T-cell (primary cell): ENCODE measurements around the gene ID3. TPM values are rescaled to one million over a fixed set of nuclear protein-coding genes. Genes with fewer than 3 reads are reported as not detected.

Experiments used
- ATAC-seq, 4 experiments: fragments of 200-7000 bp in 3 of 4; fragments of 150-1000 bp in 1 of 4; cut with Tn5 transposase; replicated peaks in 1 of 4; 1 replicate in 3 of 4; 2 replicates in 1 of 4; pipeline ENCODE4 v1.10.0; 2021; ENCODE audit warnings: moderate library complexity in 3 of 4, mild to moderate bottlenecking in 2 of 4, moderate number of reproducible peaks in 1 of 4
- CTCF ChIA-PET, 2 donors: fragments of 300-600 bp; sonication (Branson Sonifier 250); formaldehyde crosslinking; loops; one replicate each; lab custom pipeline; 2022; ENCODE audit warnings: antibody characterized with exemption in 2 of 2; lab: Charles Lee
- POLR2A ChIA-PET, 2 donors: fragments of 300-600 bp; sonication (Branson Sonifier 250); formaldehyde crosslinking; loops; one replicate each; lab custom pipeline; 2022; ENCODE audit warnings: antibody characterized with exemption in 2 of 2; lab: Charles Lee
- DNase-seq, 35 experiments: peaks; one replicate each; pipeline versions ENCODE4 v3.0.0 to v3.0.0-alpha.2; 2013 to 2023
- H3K27ac ChIP-seq: one replicate; pipeline ENCODE4 v1.5.1; 2013; ENCODE audit warnings: low read length
- H3K27me3 ChIP-seq, 2 experiments: replicated peaks in 1 of 2; 1 replicate in 1 of 2; 2 replicates in 1 of 2; pipeline versions ENCODE4 v1.6.1 to v1.7.0; 2013; ENCODE audit warnings: low read length in 1 of 2, mixed read lengths in 1 of 2; ENCODE audit not compliant: control insufficient read depth in 2 of 2, insufficient read depth in 2 of 2; ENCODE audit errors: extremely low read depth in 1 of 2
- H3K36me3 ChIP-seq, 2 donors: 1 replicate in 1 of 2; 2 replicates in 1 of 2; pipeline versions ENCODE4 v1.6.1 to v1.7.0; 2013; ENCODE audit warnings: low read length in 1 of 2; ENCODE audit not compliant: control insufficient read depth in 2 of 2, insufficient read depth in 1 of 2; ENCODE audit errors: extremely low read depth in 1 of 2
- H3K4me1 ChIP-seq, 2 experiments: 1 replicate in 1 of 2; 2 replicates in 1 of 2; pipeline versions ENCODE4 v1.6.1 to v1.7.0; 2013; ENCODE audit warnings: low read length in 2 of 2, mixed read lengths in 1 of 2; ENCODE audit not compliant: insufficient read depth in 2 of 2, control insufficient read depth in 1 of 2; ENCODE audit errors: extremely low read depth in 1 of 2
- H3K4me3 ChIP-seq, 2 donors: 1 replicate in 1 of 2; 2 replicates in 1 of 2; pipeline versions ENCODE4 v1.5.1 to v1.7.0; 2013; ENCODE audit warnings: mild to moderate bottlenecking in 2 of 2, low read length in 1 of 2, moderate library complexity in 1 of 2; ENCODE audit not compliant: control insufficient read depth in 1 of 2; ENCODE audit errors: extremely low read depth in 1 of 2
- H3K9me3 ChIP-seq: 2 replicates; pipeline ENCODE4 v1.7.0; 2013
- H3K27ac Mint-ChIP-seq, 2 donors: one replicate each; pipeline ENCODE4 v1.8.0; 2020 to 2021; ENCODE audit warnings: mild to moderate bottlenecking in 2 of 2, mixed read lengths in 2 of 2
- H3K27me3 Mint-ChIP-seq, 2 donors: one replicate each; pipeline ENCODE4 v1.8.0; 2021 to 2022; ENCODE audit warnings: mixed read lengths in 2 of 2
- H3K36me3 Mint-ChIP-seq: one replicate; pipeline ENCODE4 v1.8.0; 2021; ENCODE audit warnings: mixed read lengths
- H3K4me1 Mint-ChIP-seq, 3 donors: one replicate each; pipeline ENCODE4 v1.8.0; 2020 to 2022; ENCODE audit warnings: mixed read lengths in 3 of 3, mild to moderate bottlenecking in 1 of 3
- H3K4me3 Mint-ChIP-seq, 3 donors: one replicate each; pipeline ENCODE4 v1.8.0; 2020 to 2022; ENCODE audit warnings: mild to moderate bottlenecking in 3 of 3, mixed read lengths in 3 of 3, moderate library complexity in 3 of 3
- H3K9me3 Mint-ChIP-seq, 3 donors: one replicate each; pipeline ENCODE4 v1.8.0; 2020 to 2022; ENCODE audit warnings: mixed read lengths in 3 of 3
- WGBS: methylation state at CpG from one replicate; pipeline ENCODE4 v1.1.5; 2013; ENCODE audit warnings: missing lambda C conversion rate; ENCODE audit not compliant: insufficient coverage; 5-methylcytosine and 5-hydroxymethylcytosine counted together
- total RNA-seq, 35 experiments: library from RNA in 6 of 35; stranded (reverse) in 6 of 35; fragments of 120-200 nt in 1 of 35; gene quantifications; one replicate each; pipeline versions ENCODE4 v1.2.1 to v1.2.4 and lab custom pipeline; 2013 to 2026

The ID3 gene
- total RNA-seq, 5 donors from 2014 or later (not counting 1 experiment from before 2014, with no cell fraction given): 20.7 to 99.7 (median 81.3) TPM

DNA sequence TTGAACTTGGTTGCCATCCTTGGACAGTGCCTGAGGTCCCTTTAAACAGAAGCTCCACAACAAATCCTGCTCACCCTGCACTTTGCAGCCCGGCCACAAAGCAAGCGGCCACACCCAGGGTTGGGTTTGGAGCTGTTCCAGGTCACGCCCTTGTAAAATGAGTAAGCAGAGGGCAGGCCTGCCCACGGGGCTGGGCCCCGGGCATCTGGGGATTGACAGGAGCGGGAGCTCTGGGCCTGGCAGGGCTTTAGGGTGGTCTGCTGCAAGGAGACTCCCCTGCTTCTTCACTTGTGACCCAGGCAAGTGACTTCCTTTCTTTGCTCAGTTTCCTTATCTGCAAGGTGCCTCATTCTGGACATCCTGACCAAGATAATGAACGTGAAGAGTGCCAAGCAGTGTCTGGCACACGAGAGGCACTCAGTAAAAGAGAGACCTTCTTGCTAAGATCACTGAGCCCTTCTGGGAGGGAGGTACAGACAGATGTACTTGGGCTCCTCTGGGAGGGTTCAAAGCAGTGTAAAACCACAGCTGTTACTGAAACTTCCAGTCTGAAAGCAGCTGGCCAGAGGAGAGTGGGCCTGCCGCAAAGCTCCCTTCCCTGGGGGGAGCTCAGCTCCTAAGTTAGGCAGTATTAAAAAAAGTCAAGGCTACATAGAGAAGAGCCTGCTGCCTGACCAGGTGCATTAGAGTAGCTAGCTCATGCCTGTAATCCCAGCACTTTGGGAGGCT is 30.9 kb downstream of the ID3 start:
- DNase-seq (peak; percentile 38 to 87 (median 66)), ATAC-seq (peak; percentile 63 to 80 (median 78))
- Mint-ChIP-seq H3K9me3 (no peaks in the 10 kb centered on the region), H3K4me1 (peaks cover 79 to 93% (median 82%) of the 10 kb centered on the region in 3 donors), H3K27me3 (no peaks in the 10 kb centered on the region), H3K4me3 (peak overlapping the region; percentile 64 to 90 (median 76)), H3K27ac (peak overlapping the region; percentile 95 to 99), H3K36me3 (no peaks in the 10 kb centered on the region)
- H3K27ac ChIP-seq: peak overlapping the region; percentile 77
- 0% methylated on average over 5 of the region's 9 CpGs for WGBS
- H3K4me1 ChIP-seq: peaks cover 51 to 99% of the 10 kb centered on the region in 2 experiments
- H3K4me3 ChIP-seq: peak overlapping the region; percentile 0 to 27
- ChIA-PET POLR2A (interaction anchor here (0.6 to 1.4 kb wide), 3 partner anchors 9 to 251 kb away, joined by 3 to 6 read pairs (median 5); no protein-coding TSS in a partner anchor), CTCF (interaction anchor here (0.5 to 6.6 kb wide), 13 partner anchors 8 to 160 kb away, joined by 3 to 52 read pairs (median 4); no protein-coding TSS in a partner anchor)
- H3K27me3 ChIP-seq: no peaks in the 10 kb centered on the region
- H3K9me3 ChIP-seq: no peaks in the 10 kb centered on the region
- H3K36me3 ChIP-seq: no peaks in the 10 kb centered on the region

DNA sequence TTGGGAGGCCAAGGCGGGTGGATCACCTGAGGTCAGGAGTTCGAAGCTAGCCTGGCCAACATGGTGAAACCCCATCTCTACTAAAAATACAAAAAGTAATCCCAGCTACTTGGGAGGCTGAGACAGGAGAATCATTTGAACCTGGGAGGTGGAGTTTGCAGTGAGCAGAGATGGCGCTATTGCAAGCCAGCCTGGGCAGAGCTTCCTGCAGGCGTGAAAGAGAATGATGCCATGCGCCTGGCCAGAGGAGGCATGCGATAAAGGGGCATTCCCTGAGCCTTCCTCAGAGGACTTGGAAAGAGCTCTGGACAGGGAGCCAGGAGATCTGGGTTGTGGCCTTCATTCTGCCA is 31.4 kb downstream of the ID3 start:
- Histone ChIP-seq H3K4me1 (peaks cover 51 to 95% of the 10 kb centered on the region in 2 experiments), H3K9me3 (no peaks in the 10 kb centered on the region), H3K36me3 (no peaks in the 10 kb centered on the region), H3K27me3 (no peaks in the 10 kb centered on the region), H3K4me3 (peak overlapping the region in 1 of 2 donors; percentile 27), H3K27ac (peak overlapping the region; percentile 77)
- Mint-ChIP-seq H3K27ac (peak overlapping the region; percentile 95 to 99), H3K27me3 (no peaks in the 10 kb centered on the region), H3K36me3 (no peaks in the 10 kb centered on the region), H3K4me3 (peak overlapping the region; percentile 64 to 90 (median 76)), H3K4me1 (peaks cover 74 to 90% (median 78%) of the 10 kb centered on the region in 3 donors), H3K9me3 (no peaks in the 10 kb centered on the region)
- ChIA-PET CTCF (interaction anchor here (0.5 to 6.6 kb wide), 10 partner anchors 9 to 376 kb away, joined by 3 to 52 read pairs (median 4); no protein-coding TSS in a partner anchor), POLR2A (interaction anchor here (0.6 to 1.4 kb wide), 4 partner anchors 8 to 252 kb away, joined by 3 to 6 read pairs (median 4); no protein-coding TSS in a partner anchor)
- ATAC-seq: peak; percentile 21 to 30 (median 25)
- whole genome bisulfite sequencing: 14% methylated on average over 4 of the region's 6 CpGs
- peak in 4 of 35 experiments; percentile 13 to 20 (median 14) for DNase-seq

DNA sequence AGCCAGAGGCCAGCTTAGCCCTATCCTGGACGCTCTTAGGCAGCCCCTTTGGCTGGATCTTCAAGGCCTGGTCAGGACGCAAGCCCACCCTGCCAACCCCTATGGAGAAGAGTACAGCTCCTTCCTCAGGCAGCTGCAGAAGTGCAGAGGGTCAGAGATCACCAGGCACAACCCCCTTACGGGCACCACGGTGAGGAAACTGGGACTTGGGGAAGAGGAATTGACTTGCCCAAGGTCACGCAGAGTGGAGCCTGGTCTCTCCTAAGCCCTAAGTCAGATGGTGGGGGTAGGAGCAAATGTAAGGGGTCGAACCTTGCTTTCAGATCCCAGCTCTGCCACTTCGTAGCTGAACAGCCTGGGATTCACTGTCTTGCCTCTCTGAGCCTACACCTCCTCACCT is 31.9 kb downstream of the ID3 start:
- H3K4me1 Mint-ChIP-seq: peaks cover 69 to 90% (median 79%) of the 10 kb centered on the region in 3 donors
- Histone ChIP-seq H3K36me3 (no peaks in the 10 kb centered on the region), H3K27me3 (no peaks in the 10 kb centered on the region), H3K4me3 (no peak overlapping the region), H3K27ac (peak overlapping the region; percentile 77), H3K4me1 (peaks cover 51 to 92% of the 10 kb centered on the region in 2 experiments), H3K9me3 (no peaks in the 10 kb centered on the region)
- DNase-seq: no peak
- no peaks in the 10 kb centered on the region for H3K36me3 Mint-ChIP-seq
- no peak for ATAC-seq
- WGBS: 90% methylated on average over 5 of the region's 7 CpGs
- H3K27ac Mint-ChIP-seq: peak overlapping the region; percentile 95 to 99
- H3K9me3 Mint-ChIP-seq: no peaks in the 10 kb centered on the region
- POLR2A ChIA-PET: interaction anchor here in 1 of 2 donors (0.6 kb wide), 1 partner anchor 8 kb away, joined by 3 read pairs; no protein-coding TSS in a partner anchor
- peak overlapping the region in 1 of 3 donors; percentile 90 for H3K4me3 Mint-ChIP-seq
- no peaks in the 10 kb centered on the region for H3K27me3 Mint-ChIP-seq
- CTCF ChIA-PET: interaction anchor here in 1 of 2 donors (0.6 to 6.6 kb wide), 5 partner anchors 9 to 376 kb away, joined by 3 to 52 read pairs (median 4); no protein-coding TSS in a partner anchor

DNA sequence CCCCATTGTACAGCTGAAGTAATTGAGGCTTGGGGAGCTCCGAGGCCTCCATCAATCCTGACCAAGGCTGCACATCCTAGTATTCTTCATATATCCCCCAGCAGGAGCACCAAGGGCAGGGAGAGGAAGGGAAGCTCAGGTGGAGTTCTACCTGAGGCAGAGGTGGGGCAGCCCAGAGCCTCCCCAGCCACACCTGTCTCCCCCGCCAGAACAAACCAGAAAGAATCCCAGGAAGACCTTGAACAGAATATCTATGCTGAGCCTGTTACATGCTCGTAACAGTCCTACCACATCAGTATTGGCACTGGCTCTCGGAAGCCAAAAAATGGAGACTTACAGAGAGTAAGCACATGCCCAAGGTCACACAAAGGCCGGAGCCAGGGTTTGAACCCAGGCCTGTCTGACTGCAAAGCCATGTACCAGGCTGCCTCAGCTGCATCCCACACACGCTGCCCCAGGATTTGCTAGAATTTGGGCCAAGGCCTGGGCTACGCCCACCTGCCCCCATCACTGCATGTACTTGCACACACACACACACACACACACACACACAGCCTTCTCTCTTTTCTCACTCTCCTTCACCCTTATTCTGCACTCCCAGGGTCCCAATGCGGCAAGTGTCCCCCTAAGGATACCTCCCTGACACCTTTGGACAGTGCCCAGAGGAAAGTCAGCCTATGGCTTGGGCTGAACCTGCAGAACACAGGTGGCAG is 32.8 kb downstream of the ID3 start:
- Histone ChIP-seq H3K27me3 (no peaks in the 10 kb centered on the region), H3K4me3 (no peak overlapping the region), H3K9me3 (no peaks in the 10 kb centered on the region), H3K4me1 (peaks cover 49 to 83% of the 10 kb centered on the region in 2 experiments), H3K36me3 (no peaks in the 10 kb centered on the region), H3K27ac (peak overlapping the region; percentile 77)
- DNase-seq: no peak
- no peaks in the 10 kb centered on the region for H3K36me3 Mint-ChIP-seq
- peak overlapping the region in 2 of 3 donors; percentile 52 to 90 for H3K4me3 Mint-ChIP-seq
- ChIA-PET CTCF (interaction anchor here in 1 of 2 donors (0.6 to 6.6 kb wide), 4 partner anchors 18 to 161 kb away, joined by 3 to 52 read pairs (median 4); no protein-coding TSS in a partner anchor), POLR2A (no interaction called here)
- H3K9me3 Mint-ChIP-seq: no peaks in the 10 kb centered on the region
- peaks cover 61 to 85% (median 73%) of the 10 kb centered on the region in 3 donors for H3K4me1 Mint-ChIP-seq
- no peak for ATAC-seq
- H3K27me3 Mint-ChIP-seq: no peaks in the 10 kb centered on the region
- WGBS: 91% methylated on average over 7 of the region's 8 CpGs
- peak overlapping the region; percentile 95 to 99 for H3K27ac Mint-ChIP-seq

DNA sequence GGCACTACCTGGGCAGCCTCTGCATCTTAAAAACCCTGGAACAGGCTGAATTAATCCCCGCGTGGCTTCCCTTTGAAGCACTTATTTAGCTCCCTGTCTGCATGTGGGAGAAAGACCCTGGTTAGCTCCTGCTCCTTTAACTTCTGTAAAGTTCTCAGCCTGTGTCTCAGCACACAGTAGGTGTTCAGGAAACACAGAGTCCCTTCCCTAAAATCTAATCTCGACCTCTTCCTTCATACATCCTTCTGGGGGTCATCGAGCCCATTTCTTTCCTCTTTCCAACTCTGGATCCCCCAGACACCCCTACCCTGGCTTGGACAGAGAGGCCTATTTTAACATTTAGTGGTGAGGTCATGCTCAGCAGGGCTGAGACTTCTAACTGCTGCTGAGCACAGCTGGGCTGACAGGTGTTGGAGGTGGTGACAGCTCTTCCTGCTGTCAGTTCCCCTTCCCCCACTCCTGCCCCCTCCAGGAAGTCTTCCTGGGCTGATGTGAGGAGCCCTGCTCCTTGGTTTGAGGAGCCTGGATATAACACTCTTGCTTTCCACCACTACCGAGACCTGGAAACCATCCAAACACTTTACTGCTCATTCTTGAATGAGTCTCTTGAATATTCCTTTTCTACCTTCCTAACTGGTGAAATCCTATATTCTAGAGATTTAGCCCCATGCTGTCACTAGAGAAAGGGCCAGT is 33.6 kb downstream of the ID3 start:
- H3K4me1 ChIP-seq: peaks cover 48 to 77% of the 10 kb centered on the region in 2 experiments
- Mint-ChIP-seq H3K4me3 (peak overlapping the region; percentile 52 to 90 (median 67)), H3K4me1 (peaks cover 54 to 80% (median 68%) of the 10 kb centered on the region in 3 donors), H3K9me3 (no peaks in the 10 kb centered on the region), H3K27ac (peak overlapping the region; percentile 95 to 99), H3K27me3 (no peaks in the 10 kb centered on the region), H3K36me3 (no peaks in the 10 kb centered on the region)
- no peaks in the 10 kb centered on the region for H3K36me3 ChIP-seq
- WGBS: 69% methylated on average over 4 of the region's 5 CpGs
- ChIA-PET CTCF (interaction anchor here in 1 of 2 donors (0.8 to 6.6 kb wide), 3 partner anchors 14 to 111 kb away, joined by 3 to 52 read pairs (median 6); no protein-coding TSS in a partner anchor), POLR2A (no interaction called here)
- H3K27me3 ChIP-seq: no peaks in the 10 kb centered on the region
- ATAC-seq (no peak), DNase-seq (peak in 3 of 35 experiments; percentile 23 to 34 (median 28))
- no peak overlapping the region for H3K4me3 ChIP-seq
- peak overlapping the region; percentile 77 for H3K27ac ChIP-seq
- H3K9me3 ChIP-seq: no peaks in the 10 kb centered on the region
